Stimulated activated CD4-positive, alpha-beta T cell treated with anti-CD3 and anti-CD28 coated beads, Interleukin-1b, Interleukin-23, amount 100 ng/mL, for 24 hours (primary cell): Measurements from ENCODE around the gene GGTLC2.
"Not testable (repeated sequence)": the region's sequence is repeated elsewhere in the genome, so short reads cannot be mapped to it uniquely, and the experiment has no call there.

ENCODE experiments used
- DNase-seq, 4 experiments: peaks; one replicate each; pipeline ENCODE4 v3.0.0-alpha.2; 2020; ENCODE audit warnings: low read depth in 4 of 4, low spot score in 1 of 4

The GGTLC2 gene

DNA sequence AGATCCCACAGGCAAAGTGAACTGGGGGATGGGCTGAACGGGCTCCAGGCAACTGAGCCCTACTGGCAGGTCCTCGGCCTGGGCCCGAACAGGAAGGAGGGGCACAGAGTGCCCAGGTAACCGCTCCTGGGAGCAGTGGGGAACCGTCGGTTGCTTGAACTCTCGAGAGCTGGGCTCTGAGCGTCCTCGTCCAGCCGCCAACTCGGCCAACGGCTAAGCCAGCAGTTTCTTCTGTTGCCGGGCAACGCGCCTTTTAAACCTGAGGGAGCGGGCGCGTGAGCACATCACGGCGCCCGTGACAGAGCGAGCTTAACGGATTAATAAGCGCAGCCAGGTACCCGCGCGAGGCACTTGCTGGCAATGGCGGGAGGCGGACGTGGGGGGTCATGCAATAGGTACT lies at the start of gene GGTLC2:
GGTLC2 (plus strand) TSS at position 301 of the 400 bp plus-strand sequence. CDS start 1,732 bp downstream, outside the sequence.
- DNase-seq, result not testable (repeated sequence)

DNA sequence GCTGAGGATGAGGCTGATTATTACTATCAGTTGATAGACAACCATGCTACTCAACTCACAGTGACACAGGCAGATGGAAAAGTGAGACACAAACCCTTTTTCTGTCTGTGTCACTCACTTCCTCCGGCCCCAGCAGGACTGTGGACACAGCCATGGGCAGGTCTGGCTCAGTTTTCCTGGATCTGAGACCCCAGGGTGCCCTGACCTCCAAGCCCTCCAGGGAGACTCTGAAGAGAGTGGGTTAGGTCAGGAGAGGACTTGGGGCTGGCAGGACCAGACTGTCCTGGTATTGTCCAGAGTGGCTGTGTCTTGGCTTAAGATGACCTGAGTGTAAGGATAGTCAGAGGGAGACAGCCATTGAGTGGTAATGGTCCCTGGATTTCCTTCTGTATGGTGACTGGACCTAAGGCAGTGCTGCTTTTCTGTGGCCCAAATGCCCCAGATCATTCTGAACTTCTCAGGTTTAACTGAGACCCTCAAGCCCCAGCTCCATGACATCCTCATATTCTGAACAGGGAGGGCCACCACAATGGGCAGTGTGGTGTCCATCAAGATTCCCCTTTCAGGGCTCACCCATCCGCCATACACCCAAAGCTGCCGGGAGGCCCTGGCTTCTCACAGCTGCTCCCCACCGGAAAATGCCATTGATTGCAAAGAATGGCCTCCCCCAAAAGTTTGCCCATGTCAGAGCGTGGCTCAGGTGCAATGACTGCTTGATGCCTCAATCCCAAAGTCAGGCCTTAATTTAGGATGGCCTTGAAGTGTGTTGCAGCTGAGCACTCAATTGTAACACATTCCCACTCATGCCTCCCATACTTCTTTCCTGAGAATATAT lies 49.2 kb upstream of the GGTLC2 start:
- no peak for DNase-seq

DNA sequence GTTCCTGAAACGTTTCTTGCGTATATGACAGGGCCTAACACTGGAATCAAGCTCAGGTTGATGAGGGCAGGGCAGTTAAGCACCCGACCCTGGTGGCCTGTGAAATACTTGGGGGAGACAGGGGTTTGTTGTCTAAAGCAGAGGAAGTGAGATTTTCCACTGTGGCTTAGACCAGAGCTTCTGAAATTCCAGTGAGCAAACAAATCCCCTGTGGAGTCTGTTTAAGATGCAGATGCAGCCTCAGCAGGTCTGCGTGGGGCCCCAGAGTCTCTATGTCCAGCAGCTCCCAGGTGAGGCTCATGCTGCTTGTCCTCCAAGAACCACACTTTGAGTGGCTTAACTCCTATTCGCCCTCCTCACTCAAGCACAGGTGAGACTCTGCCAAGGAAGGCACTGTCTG lies 46.3 kb upstream of the GGTLC2 start:
- DNase-seq, result no peak

DNA sequence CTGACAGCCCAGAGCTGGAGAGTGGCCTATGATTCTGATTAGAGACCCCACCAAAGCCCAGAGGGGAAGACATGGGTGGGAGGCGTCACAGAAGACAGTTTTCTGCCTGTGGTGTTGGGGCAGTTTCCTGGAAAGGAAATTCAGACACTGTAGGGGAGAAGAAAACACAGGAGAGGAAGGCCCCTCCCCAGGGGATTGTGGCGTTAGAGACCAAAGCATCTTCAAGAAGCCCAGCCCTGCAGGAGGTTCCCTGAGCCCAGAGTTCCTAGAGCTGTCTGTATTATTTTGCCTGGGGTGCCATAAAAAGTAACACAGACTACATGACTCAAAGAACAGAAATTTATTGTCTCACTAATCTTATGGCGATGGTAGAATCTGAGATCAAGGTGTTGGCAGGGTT lies 45.2 kb upstream of the GGTLC2 start:
- no peak for DNase-seq

DNA sequence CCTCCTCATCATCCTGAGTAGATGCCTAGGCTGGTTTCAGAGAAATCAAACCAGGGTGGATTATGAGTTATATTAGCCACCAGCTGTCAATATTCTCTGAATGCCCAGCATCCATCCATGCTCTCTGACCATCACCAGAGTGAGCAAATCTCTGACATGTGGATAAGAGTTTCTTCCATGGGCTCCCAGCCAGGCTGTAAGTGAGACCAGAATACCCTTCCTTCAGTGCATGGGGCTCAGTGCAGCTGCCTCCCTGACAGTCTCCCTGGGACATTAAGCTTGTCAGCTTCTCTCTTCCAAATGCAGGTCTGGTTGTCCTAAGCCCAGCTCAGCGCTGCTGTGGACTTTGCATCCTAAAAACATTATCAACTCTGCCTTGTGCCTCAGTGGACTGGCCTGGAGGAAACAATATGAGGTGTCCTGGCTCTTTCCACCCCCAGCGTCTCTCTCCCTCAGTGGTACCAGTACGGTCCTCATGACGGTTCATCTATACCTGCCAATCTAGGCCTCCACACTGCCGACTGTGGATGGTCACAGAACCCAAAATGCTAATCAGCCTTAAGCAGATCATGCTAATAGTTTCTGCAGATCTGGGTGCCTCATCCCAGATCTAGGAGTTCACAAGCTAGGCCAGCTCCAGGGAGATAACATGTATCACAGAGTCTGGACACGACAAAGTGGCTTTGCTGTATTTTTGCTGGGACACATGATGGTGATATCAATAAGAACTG lies 43.7 kb upstream of the GGTLC2 start:
- DNase-seq, result no peak

DNA sequence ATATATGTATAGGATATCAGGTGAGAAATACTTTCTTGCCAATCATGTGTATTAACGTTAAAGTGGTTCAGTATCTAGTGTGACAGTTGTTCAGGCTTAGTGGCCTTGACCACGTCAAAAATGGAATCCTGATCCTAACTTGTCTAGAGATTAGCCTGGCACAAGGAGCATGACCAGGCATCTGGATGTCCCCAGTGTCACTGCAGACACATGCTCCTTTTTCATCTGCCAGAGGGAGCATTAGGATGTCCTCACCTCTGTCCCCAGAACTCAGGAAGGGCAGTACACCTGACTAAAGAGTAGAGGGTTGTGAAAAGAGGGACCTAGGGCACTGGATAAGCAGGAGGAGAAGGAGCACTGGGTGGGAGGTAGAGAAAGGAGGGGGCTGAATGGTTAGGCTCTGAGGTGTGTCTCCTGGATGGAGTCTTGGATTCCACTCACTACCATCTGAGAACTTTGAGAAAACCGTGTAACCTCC lies 40.9 kb upstream of the GGTLC2 start:
- no peak for DNase-seq

DNA sequence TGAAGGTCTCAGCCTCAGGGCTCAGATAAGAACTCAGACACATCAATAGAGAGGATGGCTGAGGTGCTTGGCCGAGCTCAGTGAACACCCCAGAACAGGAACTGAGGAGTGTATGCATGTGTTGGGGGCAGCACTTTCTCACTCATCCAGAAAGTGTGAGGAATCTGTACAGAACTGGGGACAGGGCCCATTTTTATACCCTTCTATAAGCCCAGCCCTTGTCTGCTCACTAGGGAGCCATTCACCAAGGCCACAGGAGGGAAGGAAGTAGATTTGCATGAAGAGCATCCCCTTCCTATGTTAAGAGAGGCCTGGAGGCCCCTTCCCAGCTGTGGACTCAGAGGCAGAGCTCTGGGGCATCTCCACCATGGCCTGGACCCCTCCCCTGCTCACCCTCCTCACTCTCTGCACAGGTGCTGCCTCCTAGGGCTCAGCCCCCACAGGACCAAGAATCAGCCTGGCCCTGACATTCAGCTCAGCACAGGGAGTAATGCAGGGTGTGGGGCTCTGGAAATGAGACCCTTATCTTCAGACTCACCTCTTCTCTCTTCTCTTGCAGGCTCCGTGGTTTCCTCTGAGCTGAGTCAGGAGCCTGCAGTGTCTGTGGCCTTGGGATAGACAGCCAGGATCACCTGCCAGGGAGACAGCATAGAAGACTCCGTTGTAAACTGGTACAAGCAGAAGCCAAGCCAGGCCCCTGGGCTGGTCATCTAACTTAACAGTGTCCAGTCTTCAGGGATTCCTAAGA lies 39.9 kb upstream of the GGTLC2 start:
- DNase-seq, result no peak

DNA sequence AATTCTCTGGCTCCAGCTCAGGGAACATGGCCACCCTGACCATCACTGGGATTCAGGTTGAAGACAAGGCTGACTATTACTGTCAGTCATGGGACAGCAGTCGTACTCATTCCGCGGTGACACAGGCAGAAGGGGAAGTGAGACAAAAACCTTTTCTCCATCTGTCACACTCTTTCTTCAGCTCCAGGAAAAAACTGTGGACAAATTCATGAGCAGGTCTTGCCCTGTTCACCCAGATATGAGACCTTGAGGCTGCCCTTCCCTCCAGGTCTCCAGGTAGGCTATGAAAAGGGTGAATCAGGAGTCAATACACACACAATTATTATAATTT lies 39.4 kb upstream of the GGTLC2 start:
- DNase-seq, result no peak

DNA sequence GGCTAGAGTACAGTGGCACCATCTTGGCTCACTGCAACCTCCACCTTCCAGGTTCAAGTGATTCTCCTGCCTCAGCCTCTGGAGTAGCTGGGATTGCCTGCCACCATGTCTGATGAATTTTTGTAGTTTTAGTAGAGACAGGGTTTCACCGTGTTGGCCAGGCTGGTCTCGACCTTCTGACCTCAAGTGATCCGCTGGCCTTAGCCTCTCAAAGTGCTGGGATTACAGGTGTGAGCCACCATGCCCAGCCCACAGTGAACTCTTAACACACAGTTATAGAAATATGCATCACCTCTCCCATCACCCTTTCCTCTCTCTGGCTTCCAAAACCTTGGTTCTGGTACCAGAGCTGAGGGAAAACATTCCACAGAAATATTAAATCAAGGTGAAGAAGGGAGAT lies 36.4 kb upstream of the GGTLC2 start:
- not testable (repeated sequence) for DNase-seq

DNA sequence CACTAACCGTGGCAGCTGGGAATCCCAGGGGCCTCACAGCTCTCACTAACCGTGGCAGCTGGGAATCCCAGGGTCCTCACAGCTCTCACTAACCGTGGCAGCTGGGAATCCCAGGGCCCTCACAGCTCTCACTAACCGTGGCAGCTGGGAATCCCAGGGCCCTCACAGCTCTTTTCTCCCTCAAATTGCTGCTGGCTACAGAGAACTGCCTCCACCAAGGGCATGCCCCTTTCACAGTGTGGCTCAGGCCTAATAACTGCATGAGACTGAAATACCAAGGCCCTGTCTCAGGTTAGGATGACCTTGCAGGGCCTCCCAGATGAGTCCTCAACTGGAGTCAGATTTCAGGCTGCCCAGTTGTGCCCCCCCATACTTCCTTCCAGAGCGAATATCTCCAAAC lies 35.1 kb upstream of the GGTLC2 start:
- no peak for DNase-seq

DNA sequence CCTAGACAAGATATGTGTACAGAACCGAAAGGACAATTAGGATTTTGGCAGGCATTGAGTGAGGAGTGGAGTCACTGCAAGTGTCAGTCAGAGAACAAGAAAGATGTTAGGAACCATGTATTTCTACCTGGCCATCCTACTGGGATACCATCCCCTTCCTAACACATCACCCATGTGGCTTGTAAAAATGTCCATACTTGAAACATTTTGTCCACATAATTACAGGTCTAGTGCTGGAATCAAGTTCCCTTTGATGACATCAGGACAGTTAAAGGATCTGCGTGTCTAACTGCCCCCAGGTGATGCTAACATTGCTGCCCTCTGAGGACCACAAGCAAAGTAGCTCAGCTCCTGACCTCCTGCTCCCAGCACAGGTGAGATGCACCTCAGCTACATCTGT lies 31.9 kb upstream of the GGTLC2 start:
- DNase-seq, result no peak

DNA sequence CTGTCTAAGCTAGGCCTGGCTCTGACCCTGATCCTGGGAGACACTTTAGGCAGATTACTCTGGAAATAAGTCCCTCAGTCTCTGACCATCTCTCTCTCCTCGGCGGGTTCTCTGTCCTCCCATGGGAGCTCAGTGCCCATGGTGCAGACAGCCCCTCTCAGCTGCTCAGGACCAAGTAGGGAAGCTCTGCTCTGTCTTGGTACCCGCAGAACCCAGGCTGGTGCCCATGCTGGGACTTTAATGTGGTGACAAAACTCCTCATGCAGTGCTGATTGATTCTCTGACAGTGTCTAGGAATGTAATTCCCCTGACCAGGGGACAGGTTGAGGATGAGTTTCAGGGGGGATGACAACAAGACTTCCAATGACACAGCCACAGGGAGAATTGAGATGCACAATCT lies 30.3 kb upstream of the GGTLC2 start:
- DNase-seq, result no peak

DNA sequence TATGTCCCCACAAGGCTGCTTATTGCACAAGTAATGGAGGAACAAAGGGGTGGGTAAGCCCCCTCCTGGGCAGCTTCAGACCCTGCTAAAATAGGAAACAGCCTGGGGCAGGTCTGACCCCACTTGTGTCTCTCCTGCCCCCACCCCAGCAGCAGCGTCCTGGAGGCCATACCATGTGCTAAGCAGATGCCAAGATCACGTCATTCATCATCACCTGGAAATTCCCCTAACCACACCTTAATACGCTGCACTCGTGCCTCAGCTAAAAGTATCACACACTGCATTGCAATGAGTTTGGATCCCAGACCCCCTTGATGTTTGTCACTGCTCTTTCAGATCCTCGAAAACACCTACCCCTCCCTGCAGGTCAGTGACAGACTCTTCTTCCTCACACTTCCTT lies 27.8 kb upstream of the GGTLC2 start:
- DNase-seq, result peak in 2 of 4 experiments; percentile 4 to 7

DNA sequence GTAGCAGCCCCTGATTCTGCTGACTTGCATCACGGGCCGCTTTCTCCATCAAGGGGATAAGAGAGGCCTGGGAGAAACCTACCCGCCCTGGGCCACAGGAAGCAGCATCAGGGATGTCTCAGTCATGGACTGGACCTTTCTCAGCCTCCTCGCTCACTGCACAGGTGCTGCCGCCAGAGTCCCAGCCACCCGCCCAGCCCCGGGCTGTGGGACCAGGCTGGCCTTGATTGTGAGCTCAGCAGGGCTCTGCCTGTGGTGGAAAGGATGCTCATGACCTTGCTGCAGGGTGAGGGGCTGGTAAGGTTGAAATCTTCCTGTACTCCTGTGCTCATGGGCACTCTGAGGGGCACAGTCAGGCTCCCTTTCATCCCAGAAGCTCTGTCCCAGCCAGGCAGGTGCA lies 26.0 kb upstream of the GGTLC2 start:
- no peak for DNase-seq

DNA sequence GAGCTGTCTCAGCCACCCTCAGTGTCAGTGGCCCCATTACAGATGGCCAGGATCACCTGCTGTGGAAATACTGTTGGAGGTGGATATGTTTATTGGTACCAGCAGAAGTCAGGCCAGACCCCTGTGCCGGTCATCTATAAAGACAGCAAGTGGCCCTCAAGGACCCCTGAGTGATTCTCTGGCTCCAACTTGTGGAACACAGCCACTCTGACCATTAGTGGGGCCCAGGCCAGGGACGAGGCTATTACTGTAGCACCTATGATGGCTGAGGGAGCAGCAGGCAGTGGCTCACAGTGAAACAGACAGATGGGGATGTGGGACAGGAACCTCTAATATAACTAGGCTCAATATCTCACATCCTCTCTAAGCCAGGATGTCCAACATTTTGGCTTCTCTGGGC lies 25.5 kb upstream of the GGTLC2 start:
- DNase-seq, result no peak

DNA sequence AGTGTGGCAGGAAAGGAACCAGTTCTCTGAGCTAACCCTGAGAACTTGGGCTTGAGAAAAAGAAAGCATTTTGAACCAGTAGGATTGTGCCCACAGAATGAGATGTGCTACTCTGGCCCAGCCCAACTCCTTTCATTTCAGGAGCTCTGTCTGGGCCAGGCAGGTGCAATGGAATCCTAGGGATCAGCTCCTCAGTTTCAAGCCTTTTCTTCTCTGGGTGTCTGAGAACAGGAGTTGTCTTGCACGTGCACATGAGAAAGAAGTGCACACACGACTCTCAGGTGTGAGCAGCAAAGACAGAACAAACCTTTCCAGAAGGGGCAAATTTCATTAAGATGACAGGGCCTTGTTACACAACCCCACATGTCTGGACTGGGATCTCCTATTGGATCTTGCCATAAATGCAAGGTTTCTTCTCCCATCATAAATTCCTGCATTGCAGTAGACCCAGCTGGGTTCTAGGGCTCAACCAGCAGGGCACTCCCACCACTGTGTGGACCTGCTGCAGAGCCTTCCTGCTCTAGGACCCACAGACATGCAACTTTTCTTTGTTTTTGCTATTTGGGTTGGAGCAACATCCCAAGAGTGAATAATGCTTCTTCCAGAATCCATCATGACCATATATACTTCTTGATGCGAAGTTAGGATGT lies 24.5 kb upstream of the GGTLC2 start:
- no peak for DNase-seq

DNA sequence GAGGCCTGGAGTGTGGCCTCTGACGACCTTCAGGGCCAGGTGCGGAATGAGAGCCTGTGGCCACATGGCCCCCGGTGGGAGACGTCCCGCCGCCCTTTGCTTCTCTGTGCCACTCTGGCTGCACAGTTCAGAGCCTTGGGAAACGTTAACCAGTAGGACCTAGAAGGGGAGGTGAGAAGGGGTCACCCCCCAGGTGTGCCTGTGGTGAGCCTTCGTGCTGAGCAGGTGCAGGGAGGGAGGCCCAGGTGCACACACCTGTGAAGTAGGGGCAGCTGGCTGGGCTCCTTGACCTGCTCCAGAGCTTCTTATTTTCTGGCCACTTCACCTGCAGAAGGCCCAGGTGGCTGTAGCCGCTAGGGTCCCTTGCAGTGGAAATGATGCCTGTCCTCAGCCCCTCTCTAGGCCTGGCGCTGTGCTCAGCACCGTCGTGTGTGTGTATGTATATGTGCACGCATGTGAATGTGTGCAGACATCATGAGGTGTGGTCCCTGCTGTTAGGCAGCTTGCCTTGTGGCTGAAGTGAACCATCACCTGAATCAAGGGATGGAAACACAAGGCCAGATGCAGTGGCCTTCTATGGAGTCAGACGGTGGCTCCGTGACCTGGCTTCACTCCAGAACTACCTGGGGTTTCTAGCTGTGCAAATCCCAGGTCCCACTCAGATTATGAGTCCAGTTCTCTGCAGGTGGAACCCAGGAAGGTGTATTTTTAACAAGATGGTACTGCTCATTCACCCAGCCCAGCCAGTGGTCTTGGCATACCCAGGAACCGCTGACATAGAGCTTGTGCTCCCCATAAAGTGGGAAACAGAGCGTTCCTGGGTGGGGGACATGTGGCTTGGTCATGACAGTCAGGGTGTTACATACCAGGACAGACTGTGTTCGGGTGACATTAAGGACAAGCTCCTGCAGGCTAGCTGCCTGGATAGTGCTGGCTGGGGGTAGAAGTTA lies 15.6 kb upstream of the GGTLC2 start:
- DNase-seq, result not testable (repeated sequence)

DNA sequence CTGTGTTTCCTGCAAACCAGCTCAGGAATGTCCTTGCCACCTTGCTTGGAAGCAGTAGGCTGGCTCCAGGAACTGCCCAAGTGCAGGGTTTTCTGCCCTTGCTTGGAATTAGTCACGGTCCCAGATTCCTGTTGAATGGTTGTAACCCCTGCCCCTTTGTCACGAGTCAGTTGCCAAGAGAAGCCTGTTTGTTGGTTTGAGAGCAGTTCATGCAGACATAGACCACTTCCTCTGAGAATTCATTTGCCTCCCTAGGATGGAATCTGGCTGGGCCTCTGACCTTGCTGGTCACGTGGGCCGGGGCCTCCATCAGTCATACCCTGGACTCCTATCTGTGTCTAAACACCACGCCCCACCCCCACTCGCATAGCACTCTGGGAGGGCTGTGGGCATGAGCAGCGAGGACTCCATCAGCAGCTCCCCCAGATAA lies 13.2 kb upstream of the GGTLC2 start:
- not testable (repeated sequence) for DNase-seq

DNA sequence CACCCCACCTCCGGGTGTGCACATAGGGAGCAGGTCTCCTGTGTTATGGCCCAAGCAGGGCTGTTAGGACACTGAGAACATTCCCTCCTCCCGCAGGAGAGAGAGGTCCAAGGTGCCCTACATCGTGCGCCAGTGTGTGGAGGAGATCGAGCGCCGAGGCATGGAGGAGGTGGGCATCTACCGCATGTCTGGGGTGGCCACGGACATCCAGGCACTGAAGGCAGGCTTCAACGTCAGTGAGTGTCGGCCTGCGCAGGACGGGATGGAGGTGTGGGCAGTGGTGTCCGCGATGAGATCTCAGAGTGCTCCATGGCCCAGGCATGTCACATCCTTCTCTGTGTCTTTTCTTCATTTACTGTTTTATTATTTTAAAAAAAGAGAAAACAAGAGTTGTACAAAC lies 12.2 kb upstream of the GGTLC2 start:
- not testable (repeated sequence) for DNase-seq

DNA sequence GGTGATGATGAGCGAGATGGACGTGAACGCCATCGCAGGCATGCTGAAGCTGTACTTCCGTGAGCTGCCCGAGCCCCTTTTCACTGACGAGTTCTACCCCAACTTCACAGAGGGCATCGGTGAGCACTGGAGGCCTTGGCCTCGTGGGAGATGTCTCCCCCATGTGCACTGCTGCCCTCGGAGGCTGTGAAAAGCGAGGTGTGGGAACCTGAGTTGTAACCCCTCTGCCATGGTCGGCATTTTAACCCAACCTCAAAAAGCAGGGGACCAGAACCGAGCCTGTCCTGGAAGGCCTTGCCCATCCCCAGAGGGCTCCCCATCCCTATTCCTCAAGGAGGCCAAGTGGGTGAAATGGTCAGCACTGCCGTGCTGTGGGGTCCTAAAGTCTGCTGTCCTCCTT lies 10.9 kb upstream of the GGTLC2 start:
- not testable (repeated sequence) for DNase-seq
